PC-3 (cell line): ENCODE measurements around the gene DGKZ.

Source experiments
- CTCF ChIP-seq: fragments of 300-600 bp; sonication (generic); conservative IDR thresholded peaks from 2 replicates; pipeline ENCODE4 v1.5.1; 2017; ENCODE audit warnings: antibody characterized with exemption, low read depth, mild to moderate bottlenecking, low read length
- EZH2 ChIP-seq: fragments of 300-600 bp; sonication (generic); IDR thresholded peaks from one replicate; pipeline ENCODE4 v1.6.1; 2017; ENCODE audit warnings: antibody characterized with exemption, mild to moderate bottlenecking, low read length; ENCODE audit not compliant: unreplicated experiment
- EZH2phosphoT487 ChIP-seq: fragments of 300-600 bp; sonication (generic); IDR thresholded peaks from 2 replicates; pipeline ENCODE4 v1.6.1; 2018; ENCODE audit warnings: mild to moderate bottlenecking, antibody characterized with exemption, low read length, borderline replicate concordance

GRCh38 chr11:46363455-46364005 is 16.3 kb downstream of the DGKZ start:
- TF ChIP-seq CTCF: peak; percentile 58
- no peak for TF ChIP-seq EZH2phosphoT487
- no peak for TF ChIP-seq EZH2
